ES-I3 (cell line): Measurements from ENCODE around the gene USH2A.

Experiments used
- H3K36me3 ChIP-seq: 2 replicates; pipeline ENCODE4 v1.6.1; 2013; ENCODE audit warnings: mild to moderate bottlenecking, low read length, control low read depth, moderate library complexity; ENCODE audit not compliant: insufficient read depth
- H3K4me1 ChIP-seq: 2 replicates; pipeline ENCODE4 v1.6.1; 2013; ENCODE audit warnings: mild to moderate bottlenecking, control low read depth, low read length; ENCODE audit not compliant: insufficient read depth
- H3K9ac ChIP-seq: 2 replicates; pipeline ENCODE4 v1.6.1; 2013; ENCODE audit warnings: low read depth, mild to moderate bottlenecking, low read length, moderate library complexity
- H3K9me3 ChIP-seq: 2 replicates; pipeline ENCODE4 v1.6.1; 2013; ENCODE audit warnings: mild to moderate bottlenecking, low read length, moderate library complexity; ENCODE audit not compliant: control insufficient read depth, insufficient read depth

The USH2A gene

GRCh38 chr1:215891266-215892057, 531.8 kb downstream of the USH2A start:
- Histone ChIP-seq H3K4me1 (no peaks in the 10 kb centered on the region), H3K36me3 (no peaks in the 10 kb centered on the region), H3K9ac (no peak overlapping the region), H3K9me3 (no peaks in the 10 kb centered on the region)

- Histone ChIP-seq H3K36me3 (no peaks in the 10 kb centered on the region), H3K9me3 (no peaks in the 10 kb centered on the region), H3K4me1 (no peaks in the 10 kb centered on the region), H3K9ac (no peak overlapping the region)
Measured at GRCh38 chr1:215890438-215890837, 532.8 kb downstream of the USH2A start.

GRCh38 chr1:215889871-215890270, 533.4 kb downstream of the USH2A start:
- Histone ChIP-seq H3K9ac (no peak overlapping the region), H3K9me3 (no peaks in the 10 kb centered on the region), H3K36me3 (no peaks in the 10 kb centered on the region), H3K4me1 (no peaks in the 10 kb centered on the region)

- no peaks in the 10 kb centered on the region for H3K4me1 ChIP-seq
- no peaks in the 10 kb centered on the region for H3K9me3 ChIP-seq
- H3K36me3 ChIP-seq, result no peaks in the 10 kb centered on the region
- H3K9ac ChIP-seq, result no peak overlapping the region
Measured at GRCh38 chr1:215888159-215888558, 535.1 kb downstream of the USH2A start.

GRCh38 chr1:215887627-215888026, 535.6 kb downstream of the USH2A start:
- no peaks in the 10 kb centered on the region for H3K9me3 ChIP-seq
- no peak overlapping the region for H3K9ac ChIP-seq
- H3K36me3 ChIP-seq, result no peaks in the 10 kb centered on the region
- no peaks in the 10 kb centered on the region for H3K4me1 ChIP-seq

- no peaks in the 10 kb centered on the region for H3K36me3 ChIP-seq
- no peaks in the 10 kb centered on the region for H3K4me1 ChIP-seq
- H3K9ac ChIP-seq, result no peak overlapping the region
- H3K9me3 ChIP-seq, result no peaks in the 10 kb centered on the region
Measured at GRCh38 chr1:215883004-215883403, 540.2 kb downstream of the USH2A start.

- no peak overlapping the region for H3K9ac ChIP-seq
- H3K36me3 ChIP-seq, result no peaks in the 10 kb centered on the region
- H3K4me1 ChIP-seq, result no peaks in the 10 kb centered on the region
- no peaks in the 10 kb centered on the region for H3K9me3 ChIP-seq
Measured at GRCh38 chr1:215878843-215879242, 544.4 kb downstream of the USH2A start.

- no peaks in the 10 kb centered on the region for H3K9me3 ChIP-seq
- no peaks in the 10 kb centered on the region for H3K36me3 ChIP-seq
- no peaks in the 10 kb centered on the region for H3K4me1 ChIP-seq
- H3K9ac ChIP-seq, result no peak overlapping the region
Measured at GRCh38 chr1:215878128-215878527, 545.1 kb downstream of the USH2A start.

GRCh38 chr1:215877452-215877951, 545.7 kb downstream of the USH2A start:
- peaks cover 3% of the 10 kb centered on the region; the same call in 1 of the 2 replicates for H3K4me1 ChIP-seq
- H3K9me3 ChIP-seq, result no peaks in the 10 kb centered on the region
- H3K9ac ChIP-seq, result no peak overlapping the region
- H3K36me3 ChIP-seq, result no peaks in the 10 kb centered on the region

GRCh38 chr1:215875712-215876111, 547.5 kb downstream of the USH2A start:
- no peaks in the 10 kb centered on the region for H3K36me3 ChIP-seq
- H3K4me1 ChIP-seq, result peaks cover 3% of the 10 kb centered on the region; the same call in 1 of the 2 replicates
- no peaks in the 10 kb centered on the region for H3K9me3 ChIP-seq
- no peak overlapping the region for H3K9ac ChIP-seq

GRCh38 chr1:215875236-215875635, 548.0 kb downstream of the USH2A start:
- Histone ChIP-seq H3K36me3 (no peaks in the 10 kb centered on the region), H3K9ac (no peak overlapping the region), H3K9me3 (no peaks in the 10 kb centered on the region), H3K4me1 (peaks cover 3% of the 10 kb centered on the region; the same call in 1 of the 2 replicates)

- H3K9me3 ChIP-seq, result no peaks in the 10 kb centered on the region
- H3K36me3 ChIP-seq, result no peaks in the 10 kb centered on the region
- peaks cover 3% of the 10 kb centered on the region; the same call in 1 of the 2 replicates for H3K4me1 ChIP-seq
- H3K9ac ChIP-seq, result no peak overlapping the region
Measured at GRCh38 chr1:215872658-215873057, 550.6 kb downstream of the USH2A start.

- H3K9ac ChIP-seq, result no peak overlapping the region
- H3K9me3 ChIP-seq, result no peaks in the 10 kb centered on the region
- peaks cover 3% of the 10 kb centered on the region; the same call in 1 of the 2 replicates for H3K4me1 ChIP-seq
- H3K36me3 ChIP-seq, result no peaks in the 10 kb centered on the region
Measured at GRCh38 chr1:215868500-215868899, 554.7 kb downstream of the USH2A start.

GRCh38 chr1:215865060-215865459, 558.2 kb downstream of the USH2A start:
- H3K4me1 ChIP-seq, result no peaks in the 10 kb centered on the region
- H3K9ac ChIP-seq, result no peak overlapping the region
- no peaks in the 10 kb centered on the region; the same call in 1 of the 2 replicates for H3K9me3 ChIP-seq
- no peaks in the 10 kb centered on the region for H3K36me3 ChIP-seq

- Histone ChIP-seq H3K4me1 (no peaks in the 10 kb centered on the region), H3K9me3 (no peaks in the 10 kb centered on the region; the same call in 1 of the 2 replicates), H3K9ac (no peak overlapping the region), H3K36me3 (no peaks in the 10 kb centered on the region)
Measured at GRCh38 chr1:215863796-215864195, 559.5 kb downstream of the USH2A start.
